B cell (primary cell): ENCODE data around the gene CLRN2. TPM values are rescaled to one million over a fixed set of nuclear protein-coding genes. Genes with fewer than 3 reads are reported as not detected.

ENCODE experiments used
- ATAC-seq: fragments of 200-7000 bp; cut with Tn5 transposase; one replicate; pipeline ENCODE4 v1.10.0; 2021; ENCODE audit warnings: low read depth, mild to moderate bottlenecking, moderate number of reproducible peaks, moderate library complexity
- CTCF ChIA-PET: fragments of 350-600 bp; sonication (Branson Sonifier 250); formaldehyde crosslinking; loops from one replicate; lab custom pipeline; 2021; ENCODE audit warnings: antibody characterized with exemption, inconsistent platforms; lab: Charles Lee
- POLR2A ChIA-PET: fragments of 350-600 bp; sonication (Branson Sonifier 250); formaldehyde crosslinking; loops from one replicate; lab custom pipeline; 2021; ENCODE audit warnings: antibody characterized with exemption; lab: Charles Lee
- DNase-seq: peaks from one replicate; pipeline ENCODE4 v3.0.0; 2013
- H2AFZ ChIP-seq: 2 replicates; pipeline ENCODE4 v1.6.1; 2012; ENCODE audit warnings: mild to moderate bottlenecking, low read depth, low read length; ENCODE audit not compliant: insufficient read depth, poor library complexity, severe bottlenecking
- H3K27ac ChIP-seq, 2 donors: 1 replicate in 1 of 2; 2 replicates in 1 of 2; pipeline ENCODE4 v1.5.1; 2012 to 2013; ENCODE audit warnings: low read length in 2 of 2, mild to moderate bottlenecking in 2 of 2, moderate library complexity in 1 of 2
- H3K27me3 ChIP-seq, 4 experiments: fragments of 200-600 bp in 1 of 4; sonication (generic) in 1 of 4; replicated peaks in 1 of 4; 1 replicate in 2 of 4; 2 replicates in 2 of 4; pipeline versions ENCODE4 v1.6.1 to v1.7.0; 2013 to 2016; ENCODE audit warnings: low read length in 3 of 4, mild to moderate bottlenecking in 2 of 4, mixed read lengths in 1 of 4, moderate library complexity in 1 of 4; ENCODE audit not compliant: insufficient read depth in 4 of 4, control insufficient read depth in 3 of 4; ENCODE audit errors: control extremely low read depth in 1 of 4
- H3K36me3 ChIP-seq, 2 experiments: replicated peaks in 1 of 2; 1 replicate in 1 of 2; 2 replicates in 1 of 2; pipeline versions ENCODE4 v1.6.1 to v1.7.1; 2013; ENCODE audit warnings: low read length in 1 of 2; ENCODE audit not compliant: insufficient read depth in 2 of 2, control insufficient read depth in 1 of 2; ENCODE audit errors: control extremely low read depth in 1 of 2, extremely low read depth in 1 of 2
- H3K4me1 ChIP-seq, 2 donors: fragments of 200-600 bp in 1 of 2; sonication (generic) in 1 of 2; 1 replicate in 1 of 2; 2 replicates in 1 of 2; pipeline versions ENCODE4 v1.5.1 to v1.6.1; 2013 to 2017; ENCODE audit warnings: low read length in 2 of 2; ENCODE audit not compliant: control insufficient read depth in 2 of 2, insufficient read depth in 2 of 2
- H3K4me2 ChIP-seq: replicated peaks from 2 replicates; pipeline ENCODE3; 2012; ENCODE audit warnings: mild to moderate bottlenecking, low read depth, low read length; ENCODE audit not compliant: poor library complexity, severe bottlenecking
- H3K4me3 ChIP-seq, 5 experiments: fragments of 200-600 bp in 1 of 5; sonication (generic) in 1 of 5; 1 replicate in 3 of 5; 2 replicates in 2 of 5; pipeline versions ENCODE4 v1.5.1 to v1.7.0; 2011 to 2016; ENCODE audit warnings: low read length in 4 of 5, mild to moderate bottlenecking in 4 of 5, low read depth in 2 of 5, control low read depth in 1 of 5, moderate library complexity in 1 of 5; ENCODE audit not compliant: insufficient read depth in 1 of 5; ENCODE audit errors: control extremely low read depth in 1 of 5, extremely low read depth in 1 of 5
- H3K79me2 ChIP-seq: fragments of 200-600 bp; sonication (generic); one replicate; pipeline ENCODE4 v1.6.0; 2016; ENCODE audit warnings: low read length; ENCODE audit not compliant: control insufficient read depth, insufficient read depth
- H3K9ac ChIP-seq: fragments of 200-600 bp; sonication (generic); 2 replicates; pipeline ENCODE4 v1.6.1; 2017; ENCODE audit warnings: mild to moderate bottlenecking, low read length, moderate library complexity
- H3K9me3 ChIP-seq, 3 donors: one replicate each; pipeline versions ENCODE4 v1.6.1 to v1.7.1; 2013; ENCODE audit warnings: low read length in 2 of 3; ENCODE audit not compliant: control insufficient read depth in 2 of 3, insufficient read depth in 1 of 3; ENCODE audit errors: control extremely low read depth in 1 of 3
- H4K20me1 ChIP-seq: 2 replicates; pipeline ENCODE4 v1.6.0; 2012; ENCODE audit warnings: mild to moderate bottlenecking, low read length; ENCODE audit not compliant: insufficient read depth, control insufficient read depth, poor library complexity, severe bottlenecking
- H3K27ac Mint-ChIP-seq: one replicate; pipeline ENCODE4 v1.8.0; 2021; ENCODE audit warnings: mixed read lengths
- H3K27me3 Mint-ChIP-seq: one replicate; pipeline ENCODE4 v1.8.0; 2021; ENCODE audit warnings: mixed read lengths
- H3K4me1 Mint-ChIP-seq: one replicate; pipeline ENCODE4 v1.8.0; 2021; ENCODE audit warnings: mixed read lengths
- H3K4me3 Mint-ChIP-seq: one replicate; pipeline ENCODE4 v1.8.0; 2021; ENCODE audit warnings: mixed read lengths
- H3K9me3 Mint-ChIP-seq: one replicate; pipeline ENCODE4 v1.8.0; 2022; ENCODE audit warnings: mixed read lengths; ENCODE audit not compliant: insufficient read depth
- EZH2 ChIP-seq: IDR thresholded peaks from 2 replicates; pipeline ENCODE4 v1.6.1; 2012; ENCODE audit warnings: borderline replicate concordance, low read depth, mild to moderate bottlenecking, moderate library complexity, low read length; ENCODE audit not compliant: insufficient read depth, poor library complexity, severe bottlenecking
- WGBS: methylation state at CpG from one replicate; pipeline ENCODE4 v1.1.5; 2013; ENCODE audit warnings: missing lambda C conversion rate; ENCODE audit not compliant: insufficient coverage; 5-methylcytosine and 5-hydroxymethylcytosine counted together
- intact Hi-C: fragments of 100-400 bp; cut with micrococcal nuclease; formaldehyde crosslinking; loops from one replicate; pipeline ENCODE4 v1.10.0; 2022
- polyA plus RNA-seq: library from polyadenylated mRNA; depleted of rRNA; stranded (reverse); fragments of >200 nt; gene quantifications from 2 replicates; pipeline ENCODE4 v1.2.3, GENCODE V29; 2012
- total RNA-seq, 2 donors: library from RNA; stranded (reverse); fragments of 120-200 nt in 1 of 2; gene quantifications; 1 replicate in 1 of 2; 2 replicates in 1 of 2; pipeline versions ENCODE4 v1.2.3 to v1.2.4, GENCODE V29; 2013 to 2022
- TF ChIP-seq, protein P1 (sequence below): fragments of 200-600 bp; IDR thresholded peaks from one replicate; pipeline ENCODE4 v1.8.0; 2022; ENCODE audit warnings: antibody characterized with exemption, mild to moderate bottlenecking

CLRN2 gene
- total and polyA plus RNA-seq, 2 donors (not counting 1 experiment from before 2014, with no cell fraction given), result not detected

DNA sequence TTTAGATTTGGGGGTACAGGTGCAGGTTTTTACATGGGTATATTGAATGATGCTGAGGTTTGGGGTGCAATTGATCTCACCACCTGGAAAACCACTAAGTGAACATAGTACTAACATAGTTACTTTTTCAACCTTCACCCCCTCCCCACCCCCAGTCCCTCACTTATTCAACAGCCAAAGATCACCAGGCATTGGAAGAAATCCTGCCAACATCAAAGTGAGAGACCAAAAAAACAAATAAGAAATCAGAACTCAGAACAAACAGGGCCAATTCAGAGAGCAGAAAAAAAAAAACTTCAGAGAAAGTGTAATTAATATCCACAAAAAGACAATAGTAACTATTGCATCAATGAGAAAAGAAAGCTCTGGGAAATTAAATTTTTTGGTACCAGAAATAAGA is 41.5 kb downstream of the CLRN2 start:
- H3K36me3 ChIP-seq, result no peaks in the 10 kb centered on the region
- H3K27me3 Mint-ChIP-seq, result peaks cover 26% of the 10 kb centered on the region
- no peak for ATAC-seq
- no peaks in the 10 kb centered on the region for H3K9me3 Mint-ChIP-seq
- no peak for DNase-seq
- TF ChIP-seq, protein P1, sequence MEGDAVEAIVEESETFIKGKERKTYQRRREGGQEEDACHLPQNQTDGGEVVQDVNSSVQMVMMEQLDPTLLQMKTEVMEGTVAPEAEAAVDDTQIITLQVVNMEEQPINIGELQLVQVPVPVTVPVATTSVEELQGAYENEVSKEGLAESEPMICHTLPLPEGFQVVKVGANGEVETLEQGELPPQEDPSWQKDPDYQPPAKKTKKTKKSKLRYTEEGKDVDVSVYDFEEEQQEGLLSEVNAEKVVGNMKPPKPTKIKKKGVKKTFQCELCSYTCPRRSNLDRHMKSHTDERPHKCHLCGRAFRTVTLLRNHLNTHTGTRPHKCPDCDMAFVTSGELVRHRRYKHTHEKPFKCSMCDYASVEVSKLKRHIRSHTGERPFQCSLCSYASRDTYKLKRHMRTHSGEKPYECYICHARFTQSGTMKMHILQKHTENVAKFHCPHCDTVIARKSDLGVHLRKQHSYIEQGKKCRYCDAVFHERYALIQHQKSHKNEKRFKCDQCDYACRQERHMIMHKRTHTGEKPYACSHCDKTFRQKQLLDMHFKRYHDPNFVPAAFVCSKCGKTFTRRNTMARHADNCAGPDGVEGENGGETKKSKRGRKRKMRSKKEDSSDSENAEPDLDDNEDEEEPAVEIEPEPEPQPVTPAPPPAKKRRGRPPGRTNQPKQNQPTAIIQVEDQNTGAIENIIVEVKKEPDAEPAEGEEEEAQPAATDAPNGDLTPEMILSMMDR, result no peak
- no peak for TF ChIP-seq EZH2
- H3K79me2 ChIP-seq, result no peaks in the 10 kb centered on the region
- H2AFZ ChIP-seq, result no peak overlapping the region
- H3K4me1 ChIP-seq, result no peaks in the 10 kb centered on the region
- ChIA-PET POLR2A (no interaction called here), CTCF (interaction anchor here (0.7 to 1.0 kb wide), 3 partner anchors 8 to 1035 kb away, joined by 3 to 5 read pairs (median 4); no protein-coding TSS in a partner anchor)
- no peak overlapping the region for H3K27ac Mint-ChIP-seq
- no peaks in the 10 kb centered on the region for H3K4me1 Mint-ChIP-seq
- no peak overlapping the region for H3K4me2 ChIP-seq
- no peaks in the 10 kb centered on the region for H4K20me1 ChIP-seq
- peaks cover 0 to 1% (median 0%) of the 10 kb centered on the region in 4 experiments for H3K27me3 ChIP-seq
- H3K9me3 ChIP-seq, result no peaks in the 10 kb centered on the region
- intact Hi-C loops, result no loop called here
- no peak overlapping the region for H3K4me3 ChIP-seq
- no peak overlapping the region for H3K27ac ChIP-seq
- H3K4me3 Mint-ChIP-seq, result no peak overlapping the region
- H3K9ac ChIP-seq, result no peak overlapping the region

DNA sequence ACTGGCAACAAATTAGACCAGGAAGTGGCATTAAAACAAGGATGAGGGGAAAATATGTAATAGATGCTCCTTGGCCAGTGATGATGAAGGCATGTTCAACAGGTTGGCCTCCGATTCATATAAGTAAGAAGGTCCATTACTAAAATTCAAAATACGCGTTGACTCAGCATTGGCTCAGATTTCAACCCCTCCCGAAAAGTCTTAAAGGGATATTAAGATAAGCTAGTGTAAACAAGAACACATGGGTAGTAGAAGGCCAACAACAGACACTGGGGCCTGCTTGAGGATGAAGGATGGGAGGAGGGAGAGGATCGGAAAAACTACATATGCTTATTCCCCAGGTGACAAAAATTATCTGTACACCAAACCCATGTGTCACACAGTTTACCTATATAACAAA is 42.9 kb downstream of the CLRN2 start:
- H3K27ac ChIP-seq, result no peak overlapping the region
- no CpG with 5 or more reads among the region's 5 CpGs for WGBS
- H3K9me3 ChIP-seq, result no peaks in the 10 kb centered on the region
- no peaks in the 10 kb centered on the region for H3K27me3 ChIP-seq
- no peak overlapping the region for H3K4me3 ChIP-seq
- no peak overlapping the region for H3K9ac ChIP-seq
- H3K27me3 Mint-ChIP-seq, result peaks cover 20% of the 10 kb centered on the region
- POLR2A ChIA-PET, result no interaction called here
- DNase-seq (no peak), ATAC-seq (no peak)
- no peaks in the 10 kb centered on the region for H3K79me2 ChIP-seq
- no peak overlapping the region for H3K4me3 Mint-ChIP-seq
- no peak overlapping the region for H2AFZ ChIP-seq
- no peaks in the 10 kb centered on the region for H3K4me1 ChIP-seq
- CTCF ChIA-PET, result interaction anchor here (2.1 kb wide), 1 partner anchor 9 kb away, joined by 7 read pairs; no protein-coding TSS in a partner anchor
- no peak for TF ChIP-seq EZH2
- TF ChIP-seq, protein P1, result no peak
- H3K4me2 ChIP-seq, result no peak overlapping the region
- no peak overlapping the region for H3K27ac Mint-ChIP-seq
- H3K36me3 ChIP-seq, result no peaks in the 10 kb centered on the region
- H4K20me1 ChIP-seq, result no peaks in the 10 kb centered on the region
- no peaks in the 10 kb centered on the region for H3K4me1 Mint-ChIP-seq
- H3K9me3 Mint-ChIP-seq, result no peaks in the 10 kb centered on the region
- intact Hi-C loops, result no loop called here
